ENCODE results near the gene SERP1.
"Not testable (repeated sequence)": the region's sequence is repeated elsewhere in the genome, so short reads cannot be mapped to it uniquely, and the experiment has no call there.

The SERP1 gene

DNA sequence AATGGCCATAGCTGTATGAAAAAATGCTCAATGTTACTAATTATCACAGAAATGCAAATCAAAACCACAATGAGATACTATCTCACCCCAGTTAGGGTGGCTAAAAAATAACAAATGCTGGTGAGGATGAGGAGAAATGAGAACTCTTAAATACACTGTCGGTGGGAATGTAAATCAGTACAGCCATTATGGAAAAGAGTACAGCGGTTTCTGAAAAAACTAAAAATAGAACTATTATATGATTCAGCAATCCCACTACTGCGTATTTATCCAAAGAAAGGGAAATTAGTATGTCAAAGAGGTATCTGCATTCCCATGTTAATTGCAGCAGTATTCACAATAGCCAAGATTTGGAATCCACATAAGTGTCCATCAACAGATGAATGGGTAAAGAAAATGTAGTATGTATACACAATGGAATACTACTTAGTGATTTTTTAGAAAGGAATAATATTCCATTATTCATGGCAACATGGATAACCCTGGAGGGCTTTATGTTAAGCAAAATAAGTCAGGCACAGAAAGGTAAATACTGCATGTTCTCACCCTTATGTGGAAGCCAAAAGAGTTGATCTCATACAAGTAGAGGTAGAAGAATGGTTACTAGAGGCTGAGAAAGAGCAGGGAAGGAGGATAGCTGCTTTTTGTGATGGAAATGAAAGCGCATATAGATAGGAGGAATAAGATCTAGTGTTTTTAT is 35.0 kb downstream of the SERP1 start:
- in situ Hi-C loops (cut with HindIII; ENCODE audit: low sequenced_read_pairs): no loop called here
- TF ChIP-seq, protein P1, sequence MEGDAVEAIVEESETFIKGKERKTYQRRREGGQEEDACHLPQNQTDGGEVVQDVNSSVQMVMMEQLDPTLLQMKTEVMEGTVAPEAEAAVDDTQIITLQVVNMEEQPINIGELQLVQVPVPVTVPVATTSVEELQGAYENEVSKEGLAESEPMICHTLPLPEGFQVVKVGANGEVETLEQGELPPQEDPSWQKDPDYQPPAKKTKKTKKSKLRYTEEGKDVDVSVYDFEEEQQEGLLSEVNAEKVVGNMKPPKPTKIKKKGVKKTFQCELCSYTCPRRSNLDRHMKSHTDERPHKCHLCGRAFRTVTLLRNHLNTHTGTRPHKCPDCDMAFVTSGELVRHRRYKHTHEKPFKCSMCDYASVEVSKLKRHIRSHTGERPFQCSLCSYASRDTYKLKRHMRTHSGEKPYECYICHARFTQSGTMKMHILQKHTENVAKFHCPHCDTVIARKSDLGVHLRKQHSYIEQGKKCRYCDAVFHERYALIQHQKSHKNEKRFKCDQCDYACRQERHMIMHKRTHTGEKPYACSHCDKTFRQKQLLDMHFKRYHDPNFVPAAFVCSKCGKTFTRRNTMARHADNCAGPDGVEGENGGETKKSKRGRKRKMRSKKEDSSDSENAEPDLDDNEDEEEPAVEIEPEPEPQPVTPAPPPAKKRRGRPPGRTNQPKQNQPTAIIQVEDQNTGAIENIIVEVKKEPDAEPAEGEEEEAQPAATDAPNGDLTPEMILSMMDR (IDR thresholded peaks at IDR 0.05; ENCODE audit: low read depth, low read length): no peak
- no peak for DNase-seq (ENCODE audit: low read depth, low spot score)
- no peak overlapping the region for H3K4me3 ChIP-seq (ENCODE audit: low read depth, low read length)

DNA sequence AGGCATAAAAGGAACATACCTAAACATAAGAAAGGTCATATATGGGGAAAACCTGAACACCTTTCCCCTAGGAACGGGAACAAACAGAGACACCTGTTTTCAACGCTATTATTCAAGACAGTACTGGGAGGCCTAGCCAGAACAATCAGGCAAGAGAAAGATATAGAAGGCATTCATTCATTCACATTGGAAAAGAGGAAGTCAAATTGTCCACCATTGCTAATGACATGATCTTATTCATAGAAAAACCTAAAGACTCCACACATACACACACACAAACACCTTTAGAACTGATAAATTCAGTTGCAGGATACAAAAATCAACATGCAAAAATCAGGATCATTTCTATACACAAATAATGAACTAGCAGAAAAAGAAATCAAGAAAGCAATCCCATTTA is 36.5 kb downstream of the SERP1 start:
- in situ Hi-C loops (cut with HindIII; ENCODE audit: low sequenced_read_pairs): no loop called here
- no peak for DNase-seq (ENCODE audit: low read depth, low spot score)
- no peak overlapping the region for H3K4me3 ChIP-seq (ENCODE audit: low read depth, low read length)
- TF ChIP-seq, protein P1 (IDR thresholded peaks at IDR 0.05; ENCODE audit: low read depth, low read length): no peak

- no peak for DNase-seq (ENCODE audit: low read depth, low spot score)
- in situ Hi-C loops (cut with HindIII; ENCODE audit: low sequenced_read_pairs): no loop called here
- no peak overlapping the region for H3K4me3 ChIP-seq (ENCODE audit: low read depth, low read length)
- TF ChIP-seq, protein P1 (IDR thresholded peaks at IDR 0.05; ENCODE audit: low read depth, low read length): no peak
These were observed 37.9 kb downstream of the SERP1 start for GRCh38 chr3:150508401-150508800.

GRCh38 chr3:150504483-150504882 is 41.8 kb downstream of the SERP1 start:
- in situ Hi-C loops (cut with HindIII; ENCODE audit: low sequenced_read_pairs): no loop called here
- DNase-seq (ENCODE audit: low read depth, low spot score): no peak
- TF ChIP-seq, protein P1 (IDR thresholded peaks at IDR 0.05; ENCODE audit: low read depth, low read length): no peak

GRCh38 chr3:150503402-150504099 is 42.7 kb downstream of the SERP1 start:
- TF ChIP-seq, protein P1 (IDR thresholded peaks at IDR 0.05; ENCODE audit: low read depth, low read length): no peak
- H3K4me3 ChIP-seq (ENCODE audit: low read depth, low read length): no peak overlapping the region
- DNase-seq (ENCODE audit: low read depth, low spot score): no peak
- in situ Hi-C loops (cut with HindIII; ENCODE audit: low sequenced_read_pairs): no loop called here

More at GRCh38 chr3:150504483-150504882, 41.8 kb downstream of the SERP1 start:
- no peak overlapping the region for H3K4me3 ChIP-seq (ENCODE audit: low read depth, low read length)

GRCh38 chr3:150500960-150501359 is 45.3 kb downstream of the SERP1 start:
- in situ Hi-C loops (cut with HindIII; ENCODE audit: low sequenced_read_pairs); H3K4me3 ChIP-seq (ENCODE audit: low read depth, low read length); DNase-seq (ENCODE audit: low read depth, low spot score): not testable (repeated sequence)

GRCh38 chr3:150497956-150498355 is 48.3 kb downstream of the SERP1 start:
- DNase-seq (ENCODE audit: low read depth, low spot score): peak; percentile 31
- TF ChIP-seq, protein P1 (IDR thresholded peaks at IDR 0.05; ENCODE audit: low read depth, low read length): no peak
- in situ Hi-C loops (cut with HindIII; ENCODE audit: low sequenced_read_pairs): no loop called here
- no peak overlapping the region for H3K4me3 ChIP-seq (ENCODE audit: low read depth, low read length)
